WTC11 (cell line): Measurements from ENCODE around the gene TSHZ3. TPM values are rescaled to one million over a fixed set of nuclear protein-coding genes. Genes with fewer than 3 reads are reported as not detected.

ENCODE experiments used
- ATAC-seq: fragments of 200-7000 bp; cut with Tn5 transposase; 2 replicates; pipeline ENCODE4 v1.10.0; 2021; ENCODE audit warnings: mild to moderate bottlenecking, moderate library complexity
- CTCF ChIA-PET: fragments of 300-600 bp; sonication (Branson Sonifier 250); formaldehyde crosslinking; loops from one replicate; lab custom pipeline; 2021; ENCODE audit warnings: antibody characterized with exemption; lab: Charles Lee
- POLR2A ChIA-PET: fragments of 350-600 bp; sonication (Branson Sonifier 250); formaldehyde crosslinking; loops from one replicate; lab custom pipeline; 2021; ENCODE audit warnings: antibody characterized with exemption; lab: Charles Lee
- DNase-seq: peaks from one replicate; pipeline ENCODE4 v3.0.0; 2021; ENCODE audit warnings: low spot score
- H3K27ac Mint-ChIP-seq: 2 replicates; pipeline ENCODE4 v1.8.0; 2021; ENCODE audit warnings: mixed read lengths
- H3K27me3 Mint-ChIP-seq: 2 replicates; pipeline ENCODE4 v1.8.0; 2021; ENCODE audit warnings: low read depth, mild to moderate bottlenecking, moderate library complexity, mixed read lengths
- H3K36me3 Mint-ChIP-seq: 2 replicates; pipeline ENCODE4 v1.8.0; 2021; ENCODE audit warnings: mixed read lengths
- H3K4me1 Mint-ChIP-seq: 2 replicates; pipeline ENCODE4 v1.8.0; 2022; ENCODE audit warnings: mixed read lengths
- H3K4me3 Mint-ChIP-seq: 2 replicates; pipeline ENCODE4 v1.8.0; 2021; ENCODE audit warnings: mild to moderate bottlenecking, moderate library complexity, mixed read lengths
- H3K9me3 Mint-ChIP-seq: 2 replicates; pipeline ENCODE4 v1.8.0; 2021; ENCODE audit warnings: mixed read lengths
- CBFB ChIP-seq: sonication (generic); formaldehyde crosslinking; IDR thresholded peaks from 2 replicates; pipeline ENCODE4 v1.8.1; 2022; ENCODE audit warnings: mild to moderate bottlenecking, low read depth, missing genetic modification reagents
- CREB1 ChIP-seq: sonication (generic); formaldehyde crosslinking; IDR thresholded peaks from 2 replicates; pipeline ENCODE4 v1.8.0; 2023; ENCODE audit warnings: mild to moderate bottlenecking, missing genetic modification reagents
- E2F1 ChIP-seq: sonication (generic); formaldehyde crosslinking; IDR thresholded peaks from 2 replicates; pipeline ENCODE4 v1.8.0; 2022; ENCODE audit warnings: mild to moderate bottlenecking, missing genetic modification reagents
- ESRRA ChIP-seq: sonication (generic); formaldehyde crosslinking; IDR thresholded peaks from 2 replicates; pipeline ENCODE4 v1.8.1; 2022; ENCODE audit warnings: mild to moderate bottlenecking, missing genetic modification reagents, borderline replicate concordance
- FOXK1 ChIP-seq: sonication (generic); formaldehyde crosslinking; IDR thresholded peaks from 2 replicates; pipeline ENCODE4 v1.8.0; 2022; ENCODE audit warnings: mild to moderate bottlenecking, moderate library complexity, missing genetic modification reagents
- FOXP1 ChIP-seq: sonication (generic); formaldehyde crosslinking; IDR thresholded peaks from 2 replicates; pipeline ENCODE4 v1.8.0; 2022; ENCODE audit warnings: missing genetic modification reagents, mild to moderate bottlenecking, moderate library complexity, borderline replicate concordance
- IRF2 ChIP-seq: sonication (generic); formaldehyde crosslinking; IDR thresholded peaks from 2 replicates; pipeline ENCODE4 v1.8.0; 2022; ENCODE audit warnings: low read depth, missing genetic modification reagents, borderline replicate concordance
- JUN ChIP-seq: sonication (generic); formaldehyde crosslinking; IDR thresholded peaks from 2 replicates; pipeline ENCODE4 v1.8.0; 2023; ENCODE audit warnings: mild to moderate bottlenecking, missing genetic modification reagents
- KAT7 ChIP-seq: sonication (generic); formaldehyde crosslinking; IDR thresholded peaks from 2 replicates; pipeline ENCODE4 v1.8.1; 2023; ENCODE audit warnings: missing genetic modification reagents, mild to moderate bottlenecking, borderline replicate concordance
- PRDM15 ChIP-seq: sonication (generic); formaldehyde crosslinking; IDR thresholded peaks from 2 replicates; pipeline ENCODE4 v1.8.0; 2022; ENCODE audit warnings: missing genetic modification reagents
- RORB ChIP-seq: fragments of 250-450 bp; sonication (Bioruptor Pico); IDR thresholded peaks from 2 replicates; pipeline ENCODE4 v1.9.0; 2021; ENCODE audit warnings: mild to moderate bottlenecking
- ZNF138 ChIP-seq: sonication (generic); formaldehyde crosslinking; conservative IDR thresholded peaks from 2 replicates; pipeline ENCODE4 v1.8.1; 2022; ENCODE audit warnings: mild to moderate bottlenecking, moderate library complexity, missing genetic modification reagents
- ZNF232 ChIP-seq: sonication (generic); formaldehyde crosslinking; IDR thresholded peaks from 2 replicates; pipeline ENCODE4 v1.8.0; 2022; ENCODE audit warnings: mild to moderate bottlenecking, missing genetic modification reagents
- total RNA-seq: library from RNA; stranded (reverse); gene quantifications from 3 replicates; pipeline ENCODE4 v1.2.3, GENCODE V29; 2021
- TF ChIP-seq, protein P1 (sequence below): sonication (generic); formaldehyde crosslinking; IDR thresholded peaks from 2 replicates; pipeline ENCODE4 v1.8.0; 2023; ENCODE audit warnings: mild to moderate bottlenecking, missing genetic modification reagents
- TF ChIP-seq, protein P2 (sequence below): sonication (generic); formaldehyde crosslinking; IDR thresholded peaks from 2 replicates; pipeline ENCODE4 v1.8.1; 2023; ENCODE audit warnings: mild to moderate bottlenecking, missing genetic modification reagents, moderate library complexity

The TSHZ3 gene
- total RNA-seq, 1 experiment from 2014 or later = 21.4 TPM

- TF ChIP-seq, protein P1, sequence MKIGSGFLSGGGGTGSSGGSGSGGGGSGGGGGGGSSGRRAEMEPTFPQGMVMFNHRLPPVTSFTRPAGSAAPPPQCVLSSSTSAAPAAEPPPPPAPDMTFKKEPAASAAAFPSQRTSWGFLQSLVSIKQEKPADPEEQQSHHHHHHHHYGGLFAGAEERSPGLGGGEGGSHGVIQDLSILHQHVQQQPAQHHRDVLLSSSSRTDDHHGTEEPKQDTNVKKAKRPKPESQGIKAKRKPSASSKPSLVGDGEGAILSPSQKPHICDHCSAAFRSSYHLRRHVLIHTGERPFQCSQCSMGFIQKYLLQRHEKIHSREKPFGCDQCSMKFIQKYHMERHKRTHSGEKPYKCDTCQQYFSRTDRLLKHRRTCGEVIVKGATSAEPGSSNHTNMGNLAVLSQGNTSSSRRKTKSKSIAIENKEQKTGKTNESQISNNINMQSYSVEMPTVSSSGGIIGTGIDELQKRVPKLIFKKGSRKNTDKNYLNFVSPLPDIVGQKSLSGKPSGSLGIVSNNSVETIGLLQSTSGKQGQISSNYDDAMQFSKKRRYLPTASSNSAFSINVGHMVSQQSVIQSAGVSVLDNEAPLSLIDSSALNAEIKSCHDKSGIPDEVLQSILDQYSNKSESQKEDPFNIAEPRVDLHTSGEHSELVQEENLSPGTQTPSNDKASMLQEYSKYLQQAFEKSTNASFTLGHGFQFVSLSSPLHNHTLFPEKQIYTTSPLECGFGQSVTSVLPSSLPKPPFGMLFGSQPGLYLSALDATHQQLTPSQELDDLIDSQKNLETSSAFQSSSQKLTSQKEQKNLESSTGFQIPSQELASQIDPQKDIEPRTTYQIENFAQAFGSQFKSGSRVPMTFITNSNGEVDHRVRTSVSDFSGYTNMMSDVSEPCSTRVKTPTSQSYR (CRISPR knock-in tag) = no peak
- TF ChIP-seq ESRRA (CRISPR knock-in tag) = no peak
- TF ChIP-seq, all 79 proteins: peak for 0
These were observed 95.6 kb downstream of the TSHZ3 start (continued) for GRCh38 chr19:31253526-31254179.

DNA sequence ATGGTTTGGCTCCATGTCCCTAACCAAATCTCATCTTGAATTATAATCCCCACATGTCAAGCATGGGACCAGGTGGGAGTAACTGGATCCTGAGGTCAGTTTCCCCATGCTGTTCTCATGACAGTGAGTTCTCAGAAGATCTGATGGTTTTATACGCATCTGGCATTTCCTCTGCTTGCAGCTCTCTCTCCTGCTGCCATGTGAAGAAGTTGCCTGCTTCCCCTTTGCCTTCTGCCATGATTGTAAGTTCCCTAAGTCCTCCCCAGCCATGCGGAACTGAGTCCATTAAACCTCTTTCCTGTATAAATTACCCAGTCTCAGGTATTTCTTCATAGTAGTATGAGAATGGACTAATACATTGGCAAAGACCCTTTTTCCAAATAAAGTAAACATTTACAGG is 96.8 kb downstream of the TSHZ3 start:
- POLR2A ChIA-PET = no interaction called here
- Mint-ChIP-seq H3K27ac (no peak overlapping the region), H3K4me1 (peaks cover 38% of the 10 kb centered on the region)
- TF ChIP-seq PRDM15 (CRISPR knock-in tag) (no peak), FOXK1 (CRISPR knock-in tag) (no peak), ZNF232 (CRISPR knock-in tag) (no peak), RORB (CRISPR knock-in tag) (no peak), CREB1 (CRISPR knock-in tag) (no peak)
- TF ChIP-seq, protein P2, sequence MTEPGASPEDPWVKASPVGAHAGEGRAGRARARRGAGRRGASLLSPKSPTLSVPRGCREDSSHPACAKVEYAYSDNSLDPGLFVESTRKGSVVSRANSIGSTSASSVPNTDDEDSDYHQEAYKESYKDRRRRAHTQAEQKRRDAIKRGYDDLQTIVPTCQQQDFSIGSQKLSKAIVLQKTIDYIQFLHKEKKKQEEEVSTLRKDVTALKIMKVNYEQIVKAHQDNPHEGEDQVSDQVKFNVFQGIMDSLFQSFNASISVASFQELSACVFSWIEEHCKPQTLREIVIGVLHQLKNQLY = no peak
- TF ChIP-seq, all 79 proteins: peak for 0
- CTCF ChIA-PET = no interaction called here
- Mint-ChIP-seq H3K27me3 (no peaks in the 10 kb centered on the region; the same call in 1 of the 2 replicates), H3K4me3 (no peak overlapping the region), H3K9me3 (no peaks in the 10 kb centered on the region), H3K36me3 (no peaks in the 10 kb centered on the region)
- ATAC-seq = no peak
- no peak for DNase-seq

- H3K4me3 Mint-ChIP-seq = no peak overlapping the region
These were observed 100.0 kb downstream of the TSHZ3 start for GRCh38 chr19:31249217-31249616.

More at GRCh38 chr19:31249217-31249616, 100.0 kb downstream of the TSHZ3 start:
- peaks cover 11% of the 10 kb centered on the region for H3K4me1 Mint-ChIP-seq
- H3K27me3 Mint-ChIP-seq = no peaks in the 10 kb centered on the region; the same call in 1 of the 2 replicates
- no peaks in the 10 kb centered on the region for H3K36me3 Mint-ChIP-seq
- no peaks in the 10 kb centered on the region for H3K9me3 Mint-ChIP-seq
- TF ChIP-seq ZNF138 (CRISPR knock-in tag) (no peak), FOXP1 (CRISPR knock-in tag) (no peak), FOXK1 (CRISPR knock-in tag) (no peak), CBFB (CRISPR knock-in tag) (no peak), IRF2 (CRISPR knock-in tag) (no peak), JUN (no peak), CREB1 (CRISPR knock-in tag) (no peak), KAT7 (no peak), E2F1 (CRISPR knock-in tag) (no peak), RORB (CRISPR knock-in tag) (no peak)
- TF ChIP-seq, all 79 proteins: peak for 0
- POLR2A ChIA-PET = no interaction called here
- no peak for ATAC-seq
- H3K27ac Mint-ChIP-seq = no peak overlapping the region; the same call in 1 of the 2 replicates
- no peak for DNase-seq
- CTCF ChIA-PET = interaction anchor here (1.2 to 1.7 kb wide), 2 partner anchors 48 to 195 kb away, joined by 3 to 6 read pairs; no protein-coding TSS in a partner anchor
